ENCODE results near the gene HNRNPUL1. TPM values are rescaled to one million over a fixed set of nuclear protein-coding genes. Genes with fewer than 3 reads are reported as not detected.

The HNRNPUL1 gene
- total RNA-seq, 2 experiments from 2014 or later: 367 to 388 TPM

- Mint-ChIP-seq H3K27ac (peak overlapping the region; percentile 94), H3K36me3 (ENCODE audit: low read depth) (peaks cover 68% of the 10 kb centered on the region), H3K4me1 (ENCODE audit: low read depth) (peaks cover 54% of the 10 kb centered on the region), H3K9me3 (no peaks in the 10 kb centered on the region), H3K27me3 (no peaks in the 10 kb centered on the region), H3K4me3 (peak overlapping the region; percentile 86)
- no peak for ATAC-seq (ENCODE audit: poor library complexity)
- DNase-seq: peak in 3 of 14 experiments; percentile 23 to 58 (median 38)
- POLR2A ChIA-PET: interaction anchor here (0.7 to 5.6 kb wide), 5 partner anchors 17 to 27 kb away, joined by 3 to 106 read pairs (median 3); partner anchors contain the start of gene TGFB1
- Histone ChIP-seq H3K4me3 (ENCODE audit: low read length) (no peak overlapping the region), H3K27me3 (ENCODE audit: control insufficient read depth in 1 of 2, insufficient read depth in 2 of 2, low read length in 2 of 2) (no peaks in the 10 kb centered on the region), H3K4me1 (ENCODE audit: insufficient read depth, low read length) (peaks cover 82% of the 10 kb centered on the region), H3K27ac (ENCODE audit: low read depth in 1 of 2, low read length in 2 of 2) (peak overlapping the region in 1 of 2 donors; percentile 17), H3K9me3 (ENCODE audit: control insufficient read depth in 1 of 2, insufficient read depth in 1 of 2, low read length in 2 of 2) (no peaks in the 10 kb centered on the region), H3K36me3 (ENCODE audit: insufficient read depth, low read length) (peaks cover 54% of the 10 kb centered on the region)
- CTCF ChIA-PET: no interaction called here
- intact Hi-C loops (cut with DNase I, micrococcal nuclease): loop anchor here in 1 of 2 experiments (5.0 kb wide), 1 partner anchor 37 kb away; the partner anchor contains the start of gene B9D2
- no peak for TF ChIP-seq CTCF (IDR thresholded peaks at IDR 0.05)
Measured at GRCh38 chr19:41324921-41325639, 60.9 kb downstream of the HNRNPUL1 start.

- CTCF ChIA-PET: no interaction called here
- POLR2A ChIA-PET: interaction anchor here (1.1 to 5.6 kb wide), 4 partner anchors 12 to 26 kb away, joined by 3 to 106 read pairs (median 8); partner anchors contain the start of gene TGFB1
- ATAC-seq (ENCODE audit: poor library complexity) (no peak), DNase-seq (no peak)
- Mint-ChIP-seq H3K9me3 (no peaks in the 10 kb centered on the region), H3K4me3 (no peak overlapping the region), H3K27ac (peak overlapping the region; percentile 94), H3K4me1 (ENCODE audit: low read depth) (peaks cover 59% of the 10 kb centered on the region), H3K36me3 (ENCODE audit: low read depth) (peaks cover 70% of the 10 kb centered on the region), H3K27me3 (no peaks in the 10 kb centered on the region)
- H3K36me3 ChIP-seq (ENCODE audit: insufficient read depth, low read length): peaks cover 54% of the 10 kb centered on the region
- peaks cover 84% of the 10 kb centered on the region for H3K4me1 ChIP-seq (ENCODE audit: insufficient read depth, low read length)
- no peaks in the 10 kb centered on the region for H3K9me3 ChIP-seq (ENCODE audit: control insufficient read depth in 1 of 2, insufficient read depth in 1 of 2, low read length in 2 of 2)
- H3K27me3 ChIP-seq (ENCODE audit: control insufficient read depth in 1 of 2, insufficient read depth in 2 of 2, low read length in 2 of 2): no peaks in the 10 kb centered on the region
- H3K4me3 ChIP-seq (ENCODE audit: low read length): no peak overlapping the region
- intact Hi-C loops (cut with DNase I, micrococcal nuclease): loop anchor here in 1 of 2 experiments (5.0 kb wide), 1 partner anchor 37 kb away; the partner anchor contains the start of gene B9D2
- no peak for TF ChIP-seq CTCF (IDR thresholded peaks at IDR 0.05)
- H3K27ac ChIP-seq (ENCODE audit: low read depth in 1 of 2, low read length in 2 of 2): peak overlapping the region in 1 of 2 donors; percentile 89
Measured at GRCh38 chr19:41325640-41325946, 61.4 kb downstream of the HNRNPUL1 start.

- peaks cover 61% of the 10 kb centered on the region for H3K4me1 Mint-ChIP-seq (ENCODE audit: low read depth)
- Histone ChIP-seq H3K27ac (ENCODE audit: low read depth in 1 of 2, low read length in 2 of 2) (peak overlapping the region in 1 of 2 donors; percentile 89), H3K4me3 (ENCODE audit: low read length) (no peak overlapping the region), H3K4me1 (ENCODE audit: insufficient read depth, low read length) (peaks cover 90% of the 10 kb centered on the region), H3K9me3 (ENCODE audit: control insufficient read depth in 1 of 2, insufficient read depth in 1 of 2, low read length in 2 of 2) (no peaks in the 10 kb centered on the region), H3K36me3 (ENCODE audit: insufficient read depth, low read length) (peaks cover 53% of the 10 kb centered on the region), H3K27me3 (ENCODE audit: control insufficient read depth in 1 of 2, insufficient read depth in 2 of 2, low read length in 2 of 2) (no peaks in the 10 kb centered on the region)
- no peak for TF ChIP-seq CTCF (IDR thresholded peaks at IDR 0.05)
- DNase-seq: peak in 5 of 14 experiments; percentile 35 to 64 (median 47)
- intact Hi-C loops (cut with DNase I, micrococcal nuclease): loop anchor here (2.0 to 5.0 kb wide), 4 partner anchors 15 to 36 kb away; partner anchors contain the start of genes B9D2 (in 1 of the 2) and CCDC97 (in 1 of the 2)
- ATAC-seq (ENCODE audit: poor library complexity): peak; percentile 6
- H3K36me3 Mint-ChIP-seq (ENCODE audit: low read depth): peaks cover 68% of the 10 kb centered on the region
- H3K9me3 Mint-ChIP-seq: no peaks in the 10 kb centered on the region
- H3K27ac Mint-ChIP-seq: peak overlapping the region; percentile 97
- H3K27me3 Mint-ChIP-seq: no peaks in the 10 kb centered on the region
- CTCF ChIA-PET: interaction anchor here (4.2 kb wide), 1 partner anchor 27 kb away, joined by 30 read pairs; the partner anchor contains the start of gene TGFB1
- H3K4me3 Mint-ChIP-seq: peak overlapping the region; percentile 82
- POLR2A ChIA-PET: interaction anchor here (1.1 to 5.6 kb wide), 8 partner anchors 11 to 229 kb away, joined by 3 to 106 read pairs (median 10); partner anchors contain the start of genes CCDC97, HNRNPUL1 and TGFB1
Measured at GRCh38 chr19:41325947-41326706, 62.0 kb downstream of the HNRNPUL1 start.

Measured in CD4-positive, alpha-beta T cell (primary cell).